ENCODE data around the gene DUSP19. TPM values are rescaled to one million over a fixed set of nuclear protein-coding genes. Genes with fewer than 3 reads are reported as not detected.

The DUSP19 gene
- total RNA-seq, 1 donor from 2014 or later = 0.58 TPM

DNA sequence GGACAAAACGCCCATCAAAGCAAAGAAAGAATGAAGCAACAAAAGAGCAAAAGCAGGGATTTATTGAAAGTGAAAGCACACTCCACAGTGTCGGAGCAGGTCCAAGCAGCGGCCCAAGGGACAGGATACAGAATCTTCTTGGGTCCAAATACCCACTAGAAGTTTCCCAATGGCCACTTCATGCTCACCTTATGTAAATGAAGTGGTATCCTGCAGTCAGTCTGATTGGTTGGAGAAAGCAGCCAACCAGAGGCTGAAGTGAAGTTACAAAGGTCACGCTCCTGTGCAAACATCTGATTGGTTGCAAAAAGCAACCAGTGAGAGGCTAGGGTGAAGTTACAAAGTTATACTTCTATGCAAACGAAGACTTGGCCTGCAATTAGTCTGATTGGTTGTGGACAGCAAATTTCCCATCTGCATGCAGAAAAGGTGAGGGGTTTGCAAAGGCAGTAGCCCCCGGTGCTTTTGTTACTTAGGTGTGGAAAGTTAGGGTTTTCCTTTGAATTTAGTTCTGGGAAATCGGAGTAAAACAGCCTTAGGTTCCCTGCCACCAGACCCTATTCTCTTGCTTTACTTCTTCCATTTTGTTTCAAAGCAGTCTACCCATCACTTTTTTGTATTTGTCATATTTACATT is 12.9 kb downstream of the DUSP19 start:
- no peak for DNase-seq (ENCODE audit: low read depth)
- TF ChIP-seq CTCF (IDR thresholded peaks at IDR 0.05; ENCODE audit: insufficient read depth, low read length, poor library complexity, severe bottlenecking) = no peak

GRCh38 chr2:183091954-183092345 is 13.4 kb downstream of the DUSP19 start:
- Histone ChIP-seq H3K36me3 (ENCODE audit: control insufficient read depth, insufficient read depth, low read length) (no peaks in the 10 kb centered on the region), H3K4me3 (ENCODE audit: low read depth, low read length) (no peak overlapping the region), H3K27me3 (ENCODE audit: control insufficient read depth, insufficient read depth, low read length) (no peaks in the 10 kb centered on the region)
- DNase-seq (ENCODE audit: low read depth) = no peak
- TF ChIP-seq CTCF (IDR thresholded peaks at IDR 0.05; ENCODE audit: insufficient read depth, low read length, poor library complexity, severe bottlenecking) = no peak

More for the DNA sequence above, 12.9 kb downstream of the DUSP19 start:
- H3K27me3 ChIP-seq (ENCODE audit: control insufficient read depth, insufficient read depth, low read length) = no peaks in the 10 kb centered on the region
- H3K36me3 ChIP-seq (ENCODE audit: control insufficient read depth, insufficient read depth, low read length) = no peaks in the 10 kb centered on the region
- no peak overlapping the region for H3K4me3 ChIP-seq (ENCODE audit: low read depth, low read length)

GRCh38 chr2:183093857-183094657 is 15.5 kb downstream of the DUSP19 start:
- no peak for DNase-seq (ENCODE audit: low read depth)
- H3K27me3 ChIP-seq (ENCODE audit: control insufficient read depth, insufficient read depth, low read length) = no peaks in the 10 kb centered on the region
- H3K36me3 ChIP-seq (ENCODE audit: control insufficient read depth, insufficient read depth, low read length) = no peaks in the 10 kb centered on the region
- TF ChIP-seq CTCF (IDR thresholded peaks at IDR 0.05; ENCODE audit: insufficient read depth, low read length, poor library complexity, severe bottlenecking) = no peak
- no peak overlapping the region for H3K4me3 ChIP-seq (ENCODE audit: low read depth, low read length)

DNA sequence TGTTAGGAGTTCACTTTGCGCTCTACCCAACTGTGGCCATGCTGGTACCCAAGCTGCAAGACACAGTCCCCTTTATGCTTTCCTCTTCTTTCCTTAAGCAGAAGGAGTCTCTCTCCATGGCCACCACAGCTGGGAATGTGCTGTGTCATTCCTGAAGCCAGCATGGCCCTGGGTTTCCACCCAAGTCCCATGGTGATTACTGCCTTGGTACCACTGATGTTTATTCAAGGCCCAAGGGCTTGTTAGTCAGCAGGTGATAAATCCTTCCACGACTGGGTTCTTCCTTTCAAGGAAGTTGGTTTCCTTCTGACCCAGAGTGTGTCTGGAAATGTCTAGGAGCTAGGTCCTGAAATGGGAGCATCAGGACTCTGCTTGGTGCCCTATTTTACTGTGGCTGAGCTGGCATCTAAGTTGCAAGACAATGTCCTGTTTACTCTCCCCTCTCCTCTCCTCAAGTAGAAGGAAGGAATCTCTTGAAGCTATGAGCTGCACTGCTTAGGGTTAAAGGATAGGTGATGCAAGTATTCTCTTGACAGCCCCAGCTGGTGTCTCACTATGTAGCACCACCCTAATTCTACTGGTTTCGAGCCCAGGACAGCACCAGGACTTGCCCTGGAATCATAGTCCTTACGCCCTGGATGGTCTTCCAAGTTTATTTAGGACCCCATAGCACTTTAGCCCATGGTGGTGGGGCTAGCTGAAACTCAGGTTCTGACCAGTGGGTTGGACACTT is 27.0 kb downstream of the DUSP19 start:
- H3K36me3 ChIP-seq (ENCODE audit: control insufficient read depth, insufficient read depth, low read length) = no peaks in the 10 kb centered on the region
- no peak for DNase-seq (ENCODE audit: low read depth)
- no peak for TF ChIP-seq CTCF (IDR thresholded peaks at IDR 0.05; ENCODE audit: insufficient read depth, low read length, poor library complexity, severe bottlenecking)

GRCh38 chr2:183112577-183112976 is 34.0 kb downstream of the DUSP19 start:
- H3K36me3 ChIP-seq (ENCODE audit: control insufficient read depth, insufficient read depth, low read length) = no peaks in the 10 kb centered on the region
- no peak for DNase-seq (ENCODE audit: low read depth)
- no peaks in the 10 kb centered on the region for H3K27me3 ChIP-seq (ENCODE audit: control insufficient read depth, insufficient read depth, low read length)
- no peak overlapping the region for H3K4me3 ChIP-seq (ENCODE audit: low read depth, low read length)
- no peak for TF ChIP-seq CTCF (IDR thresholded peaks at IDR 0.05; ENCODE audit: insufficient read depth, low read length, poor library complexity, severe bottlenecking)

More for the DNA sequence above, 27.0 kb downstream of the DUSP19 start:
- H3K4me3 ChIP-seq (ENCODE audit: low read depth, low read length) = no peak overlapping the region
- H3K27me3 ChIP-seq (ENCODE audit: control insufficient read depth, insufficient read depth, low read length) = no peaks in the 10 kb centered on the region

Measured in kidney epithelial cell (primary cell).